ENCODE results near the gene WNT4.

DNA sequence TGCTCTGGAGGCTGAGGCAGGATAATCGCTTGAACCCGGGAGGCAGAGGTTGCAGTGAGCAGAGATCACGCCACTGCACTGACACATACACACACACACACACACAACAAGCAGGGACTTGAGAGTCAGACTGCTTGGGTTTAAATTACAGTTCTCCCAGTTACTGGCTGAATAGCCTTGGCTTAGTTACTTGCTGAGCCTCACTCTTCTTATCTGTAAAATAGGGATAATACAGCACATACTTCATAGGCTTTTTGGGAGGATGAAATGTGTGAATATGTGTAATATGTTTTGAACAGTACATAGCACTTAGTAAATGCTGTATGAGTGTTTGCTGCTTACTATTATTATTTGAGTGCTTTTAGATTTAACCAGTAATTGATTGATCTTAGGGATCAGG lies 66.6 kb downstream of the WNT4 start:
- TF ChIP-seq EZH2 (IDR thresholded peaks at IDR 0.05; ENCODE audit: insufficient read depth, poor library complexity, severe bottlenecking), result no peak
- no peak for TF ChIP-seq EZH2phosphoT487 (IDR thresholded peaks at IDR 0.05; ENCODE audit: insufficient read depth, low read depth)
